Activated CD8-positive, alpha-beta T cell treated with anti-CD3 and anti-CD28 coated beads for 36 hours (primary cell): Measurements from ENCODE around the gene LPP. TPM values are rescaled to one million over a fixed set of nuclear protein-coding genes. Genes with fewer than 3 reads are reported as not detected.
"Not testable (repeated sequence)": the region's sequence is repeated elsewhere in the genome, so short reads cannot be mapped to it uniquely, and the experiment has no call there.

ENCODE experiments used
- ATAC-seq: fragments of 200-7000 bp; cut with Tn5 transposase; one replicate; pipeline ENCODE4 v1.10.0; 2021; ENCODE audit warnings: mild to moderate bottlenecking, moderate library complexity
- CTCF ChIA-PET: fragments of 350-600 bp; sonication (Branson Sonifier 250); formaldehyde crosslinking; loops from one replicate; lab custom pipeline; 2021; ENCODE audit warnings: antibody characterized with exemption; lab: Charles Lee
- POLR2A ChIA-PET: fragments of 350-600 bp; sonication (Branson Sonifier 250); formaldehyde crosslinking; loops from one replicate; lab custom pipeline; 2021; ENCODE audit warnings: antibody characterized with exemption; lab: Charles Lee
- DNase-seq: peaks from one replicate; pipeline ENCODE4 v3.0.0-alpha.2; 2020
- H3K27ac Mint-ChIP-seq: one replicate; pipeline ENCODE4 v1.8.0; 2021; ENCODE audit warnings: mild to moderate bottlenecking, mixed read lengths
- H3K27me3 Mint-ChIP-seq: one replicate; pipeline ENCODE4 v1.8.0; 2021; ENCODE audit warnings: mixed read lengths
- H3K36me3 Mint-ChIP-seq: one replicate; pipeline ENCODE4 v1.8.0; 2021; ENCODE audit warnings: low read depth, mixed read lengths
- H3K4me1 Mint-ChIP-seq: one replicate; pipeline ENCODE4 v1.8.0; 2021; ENCODE audit warnings: low read depth, mixed read lengths
- H3K4me3 Mint-ChIP-seq: one replicate; pipeline ENCODE4 v1.8.0; 2021; ENCODE audit warnings: mild to moderate bottlenecking, moderate library complexity, mixed read lengths
- H3K9me3 Mint-ChIP-seq: one replicate; pipeline ENCODE4 v1.8.0; 2021; ENCODE audit warnings: mixed read lengths
- intact Hi-C: fragments of 100-400 bp; cut with micrococcal nuclease; formaldehyde crosslinking; loops from one replicate; pipeline ENCODE4 v1.10.0; 2022
- total RNA-seq, 2 experiments: library from RNA; stranded (reverse); gene quantifications; one replicate each; pipeline ENCODE4 v1.2.3, GENCODE V29; 2021
- TF ChIP-seq, protein P1 (sequence below): fragments of 200-600 bp; IDR thresholded peaks from one replicate; pipeline ENCODE4 v1.8.0; 2022; ENCODE audit warnings: antibody characterized with exemption, mild to moderate bottlenecking

Gene LPP
- total RNA-seq, 2 experiments from 2014 or later: 16.4 to 22.6 TPM

DNA sequence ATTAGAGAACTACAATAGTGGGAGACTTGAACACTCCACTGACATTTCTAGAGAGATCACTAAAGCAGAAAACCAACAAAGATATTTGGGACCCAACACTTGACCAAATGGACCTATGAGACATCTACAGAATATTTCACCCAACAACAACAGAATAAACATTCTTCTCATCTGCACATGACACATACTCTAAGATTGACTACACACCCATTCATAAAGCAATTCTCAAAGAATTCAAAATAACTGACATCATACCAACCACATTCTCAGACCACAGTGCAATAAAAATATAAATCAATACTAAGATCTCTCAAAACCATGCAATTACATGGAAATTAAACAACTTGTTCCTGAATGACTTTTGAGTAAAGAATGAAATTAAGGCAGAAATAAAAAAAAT, 473.7 kb downstream of the LPP start:
- peaks cover 6% of the 10 kb centered on the region for H3K9me3 Mint-ChIP-seq
- ATAC-seq (peak; percentile 24), DNase-seq (no peak)
- peaks cover 11% of the 10 kb centered on the region for H3K4me1 Mint-ChIP-seq
- H3K4me3 Mint-ChIP-seq: no peak overlapping the region
- TF ChIP-seq, protein P1, sequence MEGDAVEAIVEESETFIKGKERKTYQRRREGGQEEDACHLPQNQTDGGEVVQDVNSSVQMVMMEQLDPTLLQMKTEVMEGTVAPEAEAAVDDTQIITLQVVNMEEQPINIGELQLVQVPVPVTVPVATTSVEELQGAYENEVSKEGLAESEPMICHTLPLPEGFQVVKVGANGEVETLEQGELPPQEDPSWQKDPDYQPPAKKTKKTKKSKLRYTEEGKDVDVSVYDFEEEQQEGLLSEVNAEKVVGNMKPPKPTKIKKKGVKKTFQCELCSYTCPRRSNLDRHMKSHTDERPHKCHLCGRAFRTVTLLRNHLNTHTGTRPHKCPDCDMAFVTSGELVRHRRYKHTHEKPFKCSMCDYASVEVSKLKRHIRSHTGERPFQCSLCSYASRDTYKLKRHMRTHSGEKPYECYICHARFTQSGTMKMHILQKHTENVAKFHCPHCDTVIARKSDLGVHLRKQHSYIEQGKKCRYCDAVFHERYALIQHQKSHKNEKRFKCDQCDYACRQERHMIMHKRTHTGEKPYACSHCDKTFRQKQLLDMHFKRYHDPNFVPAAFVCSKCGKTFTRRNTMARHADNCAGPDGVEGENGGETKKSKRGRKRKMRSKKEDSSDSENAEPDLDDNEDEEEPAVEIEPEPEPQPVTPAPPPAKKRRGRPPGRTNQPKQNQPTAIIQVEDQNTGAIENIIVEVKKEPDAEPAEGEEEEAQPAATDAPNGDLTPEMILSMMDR: no peak
- ChIA-PET CTCF (no interaction called here), POLR2A (no interaction called here)
- H3K36me3 Mint-ChIP-seq: no peaks in the 10 kb centered on the region
- intact Hi-C loops: no loop called here
- H3K27me3 Mint-ChIP-seq: no peaks in the 10 kb centered on the region
- H3K27ac Mint-ChIP-seq: no peak overlapping the region

DNA sequence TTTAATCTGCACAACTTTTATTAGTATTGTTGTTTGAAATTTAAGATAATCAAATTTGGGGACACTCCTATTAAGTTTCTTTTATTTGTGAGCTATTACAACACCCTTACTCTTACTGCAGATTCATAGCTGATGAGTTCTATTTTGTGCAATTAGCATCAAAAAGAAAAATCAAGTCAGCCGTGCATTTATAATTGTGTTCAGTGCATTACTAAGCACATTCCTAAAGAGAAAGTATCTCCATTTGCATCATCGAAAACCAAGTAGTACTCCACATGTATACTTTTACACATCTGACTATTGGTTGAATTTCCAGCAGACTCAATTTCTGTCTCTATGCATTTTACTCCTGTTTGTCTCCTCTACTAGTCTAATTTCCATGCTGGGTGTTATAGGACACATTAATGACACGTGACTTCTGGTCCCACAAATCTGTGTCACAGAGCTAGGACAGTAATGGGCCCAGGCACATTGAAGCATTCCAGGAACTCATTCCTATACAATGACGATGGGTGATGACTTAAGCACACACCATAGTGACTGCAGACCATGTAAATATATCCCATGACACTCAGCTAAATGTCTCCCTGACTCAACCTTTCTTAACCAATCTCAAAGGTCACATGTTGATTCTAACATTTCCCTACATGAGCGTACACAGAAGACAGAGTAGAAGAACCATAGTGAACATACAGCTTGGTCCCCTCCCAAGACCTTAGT, 477.5 kb downstream of the LPP start:
- TF ChIP-seq, protein P1: no peak
- intact Hi-C loops: no loop called here
- no peak overlapping the region for H3K27ac Mint-ChIP-seq
- ChIA-PET CTCF (interaction anchor here (0.7 to 1.1 kb wide), 2 partner anchors 13 to 17 kb away, joined by 3 read pairs; no protein-coding TSS in a partner anchor), POLR2A (no interaction called here)
- H3K36me3 Mint-ChIP-seq: peaks cover 3% of the 10 kb centered on the region
- H3K9me3 Mint-ChIP-seq: peaks cover 9% of the 10 kb centered on the region
- DNase-seq (no peak), ATAC-seq (peak; percentile 17)
- no peak overlapping the region for H3K4me3 Mint-ChIP-seq
- no peaks in the 10 kb centered on the region for H3K27me3 Mint-ChIP-seq
- H3K4me1 Mint-ChIP-seq: peaks cover 11% of the 10 kb centered on the region

DNA sequence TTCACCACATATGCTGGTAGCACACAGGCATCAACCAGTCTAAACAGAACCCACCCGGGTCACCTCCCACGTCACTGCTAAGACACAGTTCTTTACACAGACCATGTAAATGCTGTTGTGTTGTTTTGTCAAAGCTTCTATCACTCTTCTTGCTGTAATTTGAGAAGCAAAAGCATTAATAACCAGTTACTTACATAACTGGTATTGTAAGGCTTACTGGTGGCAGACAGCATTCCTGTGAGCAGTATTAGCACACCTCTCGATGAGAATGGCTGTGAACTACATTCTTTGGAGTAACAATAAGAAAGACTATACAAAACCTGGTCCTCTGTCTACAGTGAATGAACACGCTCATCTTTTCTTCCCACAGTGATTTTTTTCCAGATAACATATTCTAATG, 479.2 kb downstream of the LPP start:
- intact Hi-C loops: no loop called here
- POLR2A ChIA-PET: no interaction called here
- Mint-ChIP-seq H3K4me1 (peaks cover 9% of the 10 kb centered on the region), H3K4me3 (no peak overlapping the region), H3K9me3 (peaks cover 11% of the 10 kb centered on the region), H3K27me3 (no peaks in the 10 kb centered on the region), H3K36me3 (peaks cover 6% of the 10 kb centered on the region), H3K27ac (no peak overlapping the region)
- TF ChIP-seq, protein P1: no peak
- CTCF ChIA-PET: no interaction called here
- ATAC-seq (no peak), DNase-seq (no peak)

DNA sequence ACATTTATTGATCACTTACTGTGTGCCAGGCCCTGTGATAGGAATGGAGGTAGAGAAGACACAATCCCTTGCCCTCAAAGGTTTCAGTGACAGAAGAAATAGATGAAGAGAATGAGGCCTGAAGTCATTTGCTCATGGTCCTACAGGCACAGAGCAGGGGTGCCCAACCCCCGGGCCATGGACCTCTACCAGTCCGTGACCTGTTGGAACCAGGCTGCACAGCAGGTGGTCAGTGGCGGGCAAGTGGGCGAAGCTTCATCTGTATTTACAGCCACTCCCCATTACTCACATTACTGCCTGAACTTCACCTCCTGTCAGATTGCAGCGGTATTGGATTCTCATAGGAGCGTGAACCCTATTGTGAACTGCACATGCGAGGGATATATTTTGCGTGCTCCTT, 480.3 kb downstream of the LPP start:
- no peaks in the 10 kb centered on the region for H3K27me3 Mint-ChIP-seq
- H3K27ac Mint-ChIP-seq: no peak overlapping the region
- TF ChIP-seq, protein P1: no peak
- ATAC-seq: no peak
- ChIA-PET POLR2A (no interaction called here), CTCF (no interaction called here)
- peaks cover 8% of the 10 kb centered on the region for H3K9me3 Mint-ChIP-seq
- peaks cover 6% of the 10 kb centered on the region for H3K36me3 Mint-ChIP-seq
- no peak overlapping the region for H3K4me3 Mint-ChIP-seq
- DNase-seq: no peak
- intact Hi-C loops: no loop called here
- H3K4me1 Mint-ChIP-seq: peaks cover under 1% of the 10 kb centered on the region

DNA sequence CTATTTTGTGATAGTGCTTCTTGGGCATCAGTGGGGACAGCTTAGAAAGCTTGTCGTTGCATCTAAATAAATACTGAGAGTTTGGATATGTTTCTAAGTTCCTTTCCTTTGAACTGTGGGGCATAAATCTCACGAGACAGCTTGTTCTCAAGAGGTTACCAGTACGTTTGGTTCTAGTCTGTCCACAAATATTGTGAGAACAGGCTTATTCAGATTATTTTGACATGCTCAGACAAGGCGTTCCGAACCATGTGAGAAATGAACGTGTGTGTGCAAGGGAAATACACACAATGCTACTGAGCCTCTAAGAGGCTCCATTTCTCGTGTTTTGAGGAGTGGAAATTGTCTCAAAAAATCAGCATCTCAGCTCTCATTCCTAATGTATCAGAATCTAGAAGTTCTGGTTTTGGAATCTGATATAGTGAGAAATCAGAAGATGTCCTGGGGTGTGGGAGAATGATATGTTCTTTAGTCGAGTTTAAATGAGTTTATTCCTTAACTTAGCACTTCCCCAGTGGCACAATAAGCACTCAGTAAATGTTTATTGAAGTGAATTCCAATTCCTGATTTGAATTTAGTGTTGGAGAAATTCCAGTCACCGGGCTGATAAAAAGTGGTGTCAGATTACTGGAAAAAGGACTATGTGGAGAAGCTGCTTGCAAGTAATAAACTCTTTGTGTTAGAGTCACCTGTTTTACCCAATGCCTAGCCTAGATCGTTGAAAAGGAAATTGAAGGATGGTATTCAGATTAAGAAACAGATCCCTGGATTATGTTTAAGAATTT, 481.5 kb downstream of the LPP start:
- Mint-ChIP-seq H3K9me3 (peaks cover 6% of the 10 kb centered on the region), H3K36me3 (peaks cover 6% of the 10 kb centered on the region), H3K27me3 (no peaks in the 10 kb centered on the region), H3K27ac (no peak overlapping the region), H3K4me1 (no peaks in the 10 kb centered on the region), H3K4me3 (no peak overlapping the region)
- TF ChIP-seq, protein P1: no peak
- CTCF ChIA-PET: no interaction called here
- intact Hi-C loops: no loop called here
- ATAC-seq: no peak
- POLR2A ChIA-PET: no interaction called here
- no peak for DNase-seq

DNA sequence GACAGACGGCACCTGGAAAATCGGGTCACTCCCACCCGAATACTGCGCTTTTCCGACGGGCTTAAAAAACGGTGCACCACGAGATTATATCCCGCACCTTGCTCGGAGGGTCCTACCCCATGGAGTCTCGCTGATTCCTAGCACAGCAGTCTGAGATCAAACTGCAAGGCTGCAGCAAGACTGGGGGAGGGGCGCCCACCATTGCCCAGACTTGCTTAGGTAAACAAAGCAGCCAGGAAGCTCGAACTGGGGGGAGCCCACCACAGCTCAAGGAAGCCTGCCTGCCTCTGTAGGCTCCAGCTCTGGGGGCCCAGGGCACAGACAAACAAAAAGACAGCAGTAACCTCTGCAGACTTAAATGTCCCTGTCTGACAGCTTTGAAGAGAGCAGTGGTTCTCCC, 482.3 kb downstream of the LPP start:
- H3K9me3 Mint-ChIP-seq, H3K27ac Mint-ChIP-seq, CTCF ChIA-PET, H3K27me3 Mint-ChIP-seq, ATAC-seq, POLR2A ChIA-PET, H3K4me1 Mint-ChIP-seq, H3K36me3 Mint-ChIP-seq, intact Hi-C loops, H3K4me3 Mint-ChIP-seq, DNase-seq: not testable (repeated sequence)
